Measurements from ENCODE around the gene RARRES2.
"Not testable (repeated sequence)": the region's sequence is repeated elsewhere in the genome, so short reads cannot be mapped to it uniquely, and the experiment has no call there.

RARRES2 gene

GRCh38 chr7:150341263-150342120 is at the start of gene RARRES2:
RARRES2 (minus strand) TSS chr7:150341629; CDS start chr7:150340609, 1,020 bp downstream.
- DNase-seq = no peak

- DNase-seq = no peak
Measured at GRCh38 chr7:150390205-150390604, 48.8 kb upstream of the RARRES2 start.

GRCh38 chr7:150389532-150389816 is 48.0 kb upstream of the RARRES2 start:
- no peak for DNase-seq

- peak; percentile 48 for DNase-seq
Measured at GRCh38 chr7:150388709-150389531, 47.5 kb upstream of the RARRES2 start.

GRCh38 chr7:150388306-150388705 is 46.9 kb upstream of the RARRES2 start:
- no peak for DNase-seq

- DNase-seq = not testable (repeated sequence)
Measured at GRCh38 chr7:150385884-150386283, 44.5 kb upstream of the RARRES2 start.

- DNase-seq = no peak
Measured at GRCh38 chr7:150385302-150385723, 43.9 kb upstream of the RARRES2 start.

- no peak for DNase-seq
Measured at GRCh38 chr7:150384406-150385301, 43.2 kb upstream of the RARRES2 start.

GRCh38 chr7:150383710-150384397 is 42.4 kb upstream of the RARRES2 start:
- no peak for DNase-seq

GRCh38 chr7:150382844-150383225 is 41.4 kb upstream of the RARRES2 start:
- no peak for DNase-seq

GRCh38 chr7:150382123-150382843 is 40.9 kb upstream of the RARRES2 start:
- no peak for DNase-seq

- DNase-seq = no peak
Measured at GRCh38 chr7:150381785-150382122, 40.3 kb upstream of the RARRES2 start.

- DNase-seq = no peak
Measured at GRCh38 chr7:150381096-150381495, 39.7 kb upstream of the RARRES2 start.

GRCh38 chr7:150380463-150380862 is 39.0 kb upstream of the RARRES2 start:
- DNase-seq = no peak

GRCh38 chr7:150379441-150380379 is 38.3 kb upstream of the RARRES2 start:
- DNase-seq = no peak

GRCh38 chr7:150378853-150379440 is 37.5 kb upstream of the RARRES2 start, which contains the start of gene ZNF775:
ZNF775 (plus strand) TSS chr7:150379330; CDS start chr7:150388471, 9,141 bp downstream.
- DNase-seq = peak; percentile 92

- peak; percentile 48 for DNase-seq
Measured at GRCh38 chr7:150378115-150378852, 36.9 kb upstream of the RARRES2 start.

GRCh38 chr7:150377635-150378034 is 36.2 kb upstream of the RARRES2 start:
- DNase-seq = no peak

- DNase-seq = no peak
Measured at GRCh38 chr7:150377196-150377595, 35.8 kb upstream of the RARRES2 start.

All from CD4-positive, alpha-beta T cell treated with Interleukin-15 for 1 hour (primary cell).